Pancreas (tissue), 10 donors: Measurements from ENCODE around the gene ZFYVE9. TPM values are rescaled to one million over a fixed set of nuclear protein-coding genes. Genes with fewer than 3 reads are reported as not detected.

Experiments
- ATAC-seq, 4 donors: fragments of 200-7000 bp; cut with Tn5 transposase; one replicate each; pipeline versions ENCODE4 v1.8.0 to v1.9.1; 2020; ENCODE audit warnings: mild to moderate bottlenecking in 4 of 4, moderate library complexity in 4 of 4
- DNase-seq, 6 donors: peaks; one replicate each; pipeline ENCODE4 v3.0.0-alpha.2; 2020
- FAIRE-seq: peaks from 2 replicates; lab custom pipeline; 2012; peaks lifted over from hg19 to GRCh38; lab: Jason Lieb, UNC
- H3K27ac ChIP-seq, 4 donors: fragments of 200-600 bp; sonication (generic); 1 replicate in 3 of 4; 2 replicates in 1 of 4; pipeline versions ENCODE4 v1.5.0 to v1.8.0; 2020
- H3K27me3 ChIP-seq, 4 donors: fragments of 200-600 bp; one replicate each; pipeline ENCODE4 v1.8.0; 2021
- H3K36me3 ChIP-seq, 3 donors: fragments of 200-600 bp; sonication (generic) in 1 of 3; one replicate each; pipeline versions ENCODE4 v1.5.0 to v1.8.0; 2020 to 2021
- H3K4me1 ChIP-seq, 3 donors: fragments of 200-600 bp; one replicate each; pipeline ENCODE4 v1.8.0; 2021
- H3K4me3 ChIP-seq, 4 donors: fragments of 200-600 bp; sonication (generic) in 2 of 4; one replicate each; pipeline versions ENCODE4 v1.5.0 to v1.8.0; 2020 to 2021
- H3K9me3 ChIP-seq, 4 donors: fragments of 200-600 bp; one replicate each; pipeline ENCODE4 v1.8.0; 2021
- WGBS, 2 donors: extraction: QIAGEN DNeasy Blood & Tissue Kit; methylation state at CpG; one replicate each; pipeline ENCODE4 v1.1.7; 2013; 5-methylcytosine and 5-hydroxymethylcytosine counted together
- intact Hi-C, 3 donors: fragments of 100-400 bp; cut with DNase I; formaldehyde crosslinking; loops; one replicate each; pipeline versions ENCODE4 v1.11.1 to v1.14.2; 2022
- polyA plus RNA-seq, 2 donors: library from polyadenylated mRNA; stranded (reverse); fragments of 200-250 nt; gene quantifications; one replicate each; pipeline ENCODE4 v1.2.3, GENCODE V29; 2013
- total RNA-seq, 6 donors: library from RNA; stranded (reverse); fragmentation: NEBNext Ultra II Directional in 4 of 6; extraction: Animal tissue kit (Norgen Biotek cat#: 25700) in 4 of 6; gene quantifications; one replicate each; pipeline versions ENCODE4 v1.2.1 to v1.2.4, GENCODE V29; 2021 to 2023
- TF ChIP-seq, protein P1 (sequence below), 4 donors: fragments of 200-600 bp; sonication (generic) in 3 of 4; IDR thresholded peaks; one replicate each; pipeline versions ENCODE4 v1.5.0 to v1.8.0; 2021; ENCODE audit warnings: antibody characterized with exemption in 4 of 4
- donor health status: healthy with polysubstance abuse.
- donor health status: DM: no; HTN: no; CAD: no; lungs with moderate emphysema.
- donor health status: DM: no; HTN: no; CAD: no.
- donor health status: control.
- donor health status: control.
- donor health status: Bipolar disorder and iron deficiency.
- donor health status: DM: yes; HTN: yes; CAD: no.
- donor health status: DM: no; HTN: no; CAD: no.
- donor health status: DM: no; HTN: no; CAD: no.
- donor health status: DM: yes; HTN: yes; CAD: no.

ZFYVE9 gene
- total and polyA plus RNA-seq, 8 donors, result 3.0 to 16.9 (median 13.2) TPM

DNA sequence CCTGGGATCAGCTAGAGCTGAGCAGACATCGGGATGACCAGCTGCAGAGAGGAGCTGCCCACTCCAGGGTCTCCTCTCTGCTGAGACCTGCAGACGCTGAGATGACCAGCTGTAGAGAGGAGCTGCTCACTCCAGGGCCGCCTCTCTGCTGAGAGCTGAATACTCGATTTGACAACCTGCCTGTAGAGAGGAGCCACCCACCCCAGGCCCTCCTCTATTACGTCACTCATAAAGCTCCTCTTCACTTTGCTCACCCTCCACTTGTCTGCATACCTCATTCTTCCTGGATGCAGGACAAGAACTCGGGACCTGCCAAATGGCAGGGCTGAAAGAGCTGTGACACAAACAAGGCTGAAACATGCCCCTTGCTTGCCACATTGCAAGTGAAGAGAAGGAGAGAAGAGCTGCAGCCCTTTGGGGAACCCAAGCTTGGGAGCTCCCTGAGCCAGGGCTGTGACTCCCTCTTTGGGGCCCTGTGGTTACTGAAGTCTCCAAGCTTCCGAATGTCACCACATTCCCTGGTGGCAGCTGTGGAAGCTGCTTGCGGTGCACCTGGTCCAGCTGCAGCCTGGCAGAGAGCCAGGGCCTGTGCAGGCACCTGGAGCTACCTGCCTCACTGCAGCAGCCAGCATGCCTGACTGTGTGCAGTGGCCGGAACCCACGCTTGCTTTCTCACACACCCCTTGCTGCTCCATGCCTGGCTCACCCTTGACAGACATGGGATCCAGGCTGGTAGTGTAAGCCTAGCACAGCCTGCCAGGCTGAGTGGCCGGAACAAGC lies 164.5 kb downstream of the ZFYVE9 start:
- intact Hi-C loops, result no loop called here
- FAIRE-seq, result no peak
- Histone ChIP-seq H3K4me3 (no peak overlapping the region), H3K27me3 (no peaks in the 10 kb centered on the region), H3K9me3 (no peaks in the 10 kb centered on the region), H3K27ac (no peak overlapping the region), H3K36me3 (peaks cover 0 to 6% (median 0%) of the 10 kb centered on the region in 3 donors), H3K4me1 (no peaks in the 10 kb centered on the region)
- DNase-seq, result peak in 3 of 6 donors; percentile 45 to 76 (median 70)
- no peak for ATAC-seq
- TF ChIP-seq, protein P1, sequence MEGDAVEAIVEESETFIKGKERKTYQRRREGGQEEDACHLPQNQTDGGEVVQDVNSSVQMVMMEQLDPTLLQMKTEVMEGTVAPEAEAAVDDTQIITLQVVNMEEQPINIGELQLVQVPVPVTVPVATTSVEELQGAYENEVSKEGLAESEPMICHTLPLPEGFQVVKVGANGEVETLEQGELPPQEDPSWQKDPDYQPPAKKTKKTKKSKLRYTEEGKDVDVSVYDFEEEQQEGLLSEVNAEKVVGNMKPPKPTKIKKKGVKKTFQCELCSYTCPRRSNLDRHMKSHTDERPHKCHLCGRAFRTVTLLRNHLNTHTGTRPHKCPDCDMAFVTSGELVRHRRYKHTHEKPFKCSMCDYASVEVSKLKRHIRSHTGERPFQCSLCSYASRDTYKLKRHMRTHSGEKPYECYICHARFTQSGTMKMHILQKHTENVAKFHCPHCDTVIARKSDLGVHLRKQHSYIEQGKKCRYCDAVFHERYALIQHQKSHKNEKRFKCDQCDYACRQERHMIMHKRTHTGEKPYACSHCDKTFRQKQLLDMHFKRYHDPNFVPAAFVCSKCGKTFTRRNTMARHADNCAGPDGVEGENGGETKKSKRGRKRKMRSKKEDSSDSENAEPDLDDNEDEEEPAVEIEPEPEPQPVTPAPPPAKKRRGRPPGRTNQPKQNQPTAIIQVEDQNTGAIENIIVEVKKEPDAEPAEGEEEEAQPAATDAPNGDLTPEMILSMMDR (IDR thresholded peaks at IDR 0.05), result no peak
- 84 to 91% methylated on average over 11 of the region's 11 CpGs for WGBS, 2 donors

DNA sequence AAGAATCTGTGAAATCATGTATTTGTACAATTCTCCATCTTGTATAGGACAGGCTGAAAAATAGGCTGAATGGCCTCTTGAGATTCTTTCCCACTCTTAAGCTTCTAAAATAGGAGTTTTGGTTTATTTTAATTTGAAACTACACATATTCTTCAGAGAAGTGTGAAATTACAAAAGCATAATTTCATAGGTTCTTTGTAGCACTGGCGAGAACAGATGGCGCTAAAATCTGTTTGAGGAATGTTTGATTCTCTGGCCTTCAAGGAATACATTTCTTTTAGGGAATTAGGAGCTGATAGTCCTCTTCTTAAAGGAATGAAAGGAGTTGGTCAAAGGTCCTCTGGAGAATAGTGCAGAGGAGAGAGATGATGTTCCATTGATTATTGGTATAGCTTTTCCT lies 179.2 kb downstream of the ZFYVE9 start:
- TF ChIP-seq, protein P1 (IDR thresholded peaks at IDR 0.05), result no peak
- DNase-seq (no peak), FAIRE-seq (no peak), ATAC-seq (no peak)
- Histone ChIP-seq H3K4me3 (no peak overlapping the region), H3K27ac (no peak overlapping the region), H3K36me3 (no peaks in the 10 kb centered on the region), H3K4me1 (no peaks in the 10 kb centered on the region), H3K9me3 (no peaks in the 10 kb centered on the region), H3K27me3 (no peaks in the 10 kb centered on the region)
- intact Hi-C loops, result no loop called here
- WGBS, 2 donors, result 99 to 100% methylated on average over 2 of the region's 2 CpGs

DNA sequence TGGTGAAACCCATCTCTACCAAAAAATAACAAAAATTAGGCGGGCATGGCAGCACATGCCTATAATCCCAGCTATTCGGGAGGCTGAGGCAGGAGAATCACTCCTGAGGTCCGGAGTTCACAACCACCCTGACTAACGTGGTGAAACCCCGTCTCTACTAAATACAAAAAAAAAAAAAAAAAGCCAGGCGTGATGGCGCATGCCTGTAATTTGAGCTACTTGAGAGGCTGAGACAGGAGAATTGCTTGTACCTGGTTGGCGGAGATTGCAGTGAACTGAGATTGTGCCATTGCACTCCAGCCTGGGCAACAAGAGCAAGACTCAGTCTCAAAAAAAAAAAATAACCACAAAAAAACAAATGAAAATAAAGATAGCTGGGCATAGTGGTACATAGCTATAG lies 181.8 kb downstream of the ZFYVE9 start:
- Histone ChIP-seq H3K4me3 (no peak overlapping the region), H3K9me3 (no peaks in the 10 kb centered on the region), H3K4me1 (no peaks in the 10 kb centered on the region), H3K27ac (no peak overlapping the region), H3K27me3 (no peaks in the 10 kb centered on the region), H3K36me3 (no peaks in the 10 kb centered on the region)
- 96 to 97% methylated on average over 8 of the region's 8 CpGs for WGBS, 2 donors
- ATAC-seq (no peak), DNase-seq (no peak), FAIRE-seq (no peak)
- TF ChIP-seq, protein P1 (IDR thresholded peaks at IDR 0.05), result no peak
- intact Hi-C loops, result no loop called here

DNA sequence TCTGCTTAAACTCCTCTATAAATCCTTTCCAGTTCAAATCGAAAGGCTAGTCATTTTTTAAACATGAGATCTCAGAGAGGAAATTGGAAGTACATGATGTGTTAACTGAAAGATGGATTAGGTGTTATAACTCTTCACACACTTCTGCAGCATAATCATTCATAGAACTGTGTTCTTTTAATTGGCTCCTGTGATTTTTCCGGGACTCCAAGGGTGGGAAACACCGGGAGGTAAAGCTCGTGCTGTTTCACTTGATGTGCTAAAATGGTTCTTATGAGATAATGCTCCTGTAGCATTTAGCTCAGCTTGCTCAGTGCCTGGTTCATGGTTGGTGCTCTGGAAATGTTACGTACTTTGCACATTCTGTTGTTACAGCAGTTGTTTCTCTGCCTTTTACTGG lies 183.9 kb downstream of the ZFYVE9 start:
- WGBS, 2 donors, result 85 to 89% methylated on average over 5 of the region's 5 CpGs
- no peak for DNase-seq
- H3K4me1 ChIP-seq, result no peaks in the 10 kb centered on the region
- H3K4me3 ChIP-seq, result no peak overlapping the region
- no peaks in the 10 kb centered on the region for H3K9me3 ChIP-seq
- no peak overlapping the region for H3K27ac ChIP-seq
- ATAC-seq, result no peak
- no peaks in the 10 kb centered on the region for H3K36me3 ChIP-seq
- no peak for FAIRE-seq
- intact Hi-C loops, result no loop called here
- TF ChIP-seq, protein P1 (IDR thresholded peaks at IDR 0.05), result no peak
- no peaks in the 10 kb centered on the region for H3K27me3 ChIP-seq

DNA sequence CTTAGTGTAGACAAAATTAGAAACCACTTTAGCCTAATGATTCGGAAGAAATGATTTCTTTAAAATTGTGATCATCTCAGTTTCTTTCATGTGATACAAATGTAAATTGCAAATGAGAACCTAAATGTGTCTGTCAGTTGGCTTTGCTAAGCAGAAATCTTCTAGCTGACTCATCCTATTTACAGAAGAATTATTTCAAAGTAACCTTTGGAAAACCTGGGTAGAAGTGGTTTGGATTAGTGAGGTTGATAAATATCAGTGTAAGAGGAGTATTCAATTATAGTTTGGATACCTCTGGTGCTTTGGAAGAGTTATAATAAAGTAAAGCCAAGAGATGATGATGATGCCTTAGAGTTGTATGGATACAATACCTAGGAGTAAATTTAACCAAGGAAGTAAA lies 186.7 kb downstream of the ZFYVE9 start:
- ATAC-seq (no peak), DNase-seq (no peak), FAIRE-seq (no peak)
- intact Hi-C loops, result no loop called here
- H3K36me3 ChIP-seq, result no peaks in the 10 kb centered on the region
- no peaks in the 10 kb centered on the region for H3K9me3 ChIP-seq
- TF ChIP-seq, protein P1 (IDR thresholded peaks at IDR 0.05), result no peak
- no peak overlapping the region for H3K4me3 ChIP-seq
- H3K4me1 ChIP-seq, result no peaks in the 10 kb centered on the region
- WGBS, 2 donors, result 91 to 92% methylated on average over 1 of the region's 1 CpG
- no peak overlapping the region for H3K27ac ChIP-seq
- no peaks in the 10 kb centered on the region for H3K27me3 ChIP-seq
